ENCODE results near the gene GNPDA1.

GNPDA1 gene

DNA sequence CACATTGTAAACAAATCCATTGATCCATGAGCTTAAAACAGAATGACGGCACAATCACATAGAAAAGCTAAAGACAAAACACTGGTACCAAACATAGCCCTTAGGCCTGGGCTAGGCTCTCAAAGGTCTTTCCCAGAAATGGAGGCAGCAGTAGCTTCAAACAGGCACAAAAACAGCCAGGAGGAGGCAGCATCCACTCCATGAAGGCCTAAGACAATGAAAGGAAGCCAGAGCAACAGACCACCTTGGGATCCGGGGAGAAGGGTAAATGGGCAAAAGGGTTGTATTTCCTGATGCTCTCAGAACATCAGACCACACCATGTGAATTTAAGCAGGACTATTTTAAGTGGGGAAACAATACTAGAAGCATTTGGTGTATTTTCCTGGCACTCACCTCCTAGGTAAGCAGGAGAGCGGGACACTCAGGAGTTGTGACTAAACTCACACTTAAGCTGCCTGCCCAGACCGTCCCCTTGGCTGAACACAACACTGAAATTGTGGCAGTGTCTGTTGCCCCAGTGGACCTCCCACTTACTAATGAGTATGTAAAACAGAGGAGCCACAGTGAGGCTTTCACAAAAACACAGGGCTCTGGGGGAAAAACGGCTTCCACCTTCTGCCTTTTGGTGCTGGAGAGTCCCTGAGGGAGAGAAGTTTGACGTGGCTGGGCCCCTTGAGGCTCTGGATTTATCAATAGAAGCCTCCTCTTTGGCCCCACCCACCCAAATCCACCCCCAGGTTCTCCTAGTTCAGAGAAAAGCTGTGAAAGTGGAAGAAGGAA is 11.9 kb downstream of the GNPDA1 start:
- Mint-ChIP-seq H3K27ac (no peak overlapping the region), H3K36me3 (ENCODE audit: low read depth) (peaks cover 67% of the 10 kb centered on the region), H3K4me3 (no peak overlapping the region), H3K4me1 (no peaks in the 10 kb centered on the region), H3K27me3 (ENCODE audit: low read depth) (no peaks in the 10 kb centered on the region), H3K9me3 (no peaks in the 10 kb centered on the region)
- TF ChIP-seq, protein P1, sequence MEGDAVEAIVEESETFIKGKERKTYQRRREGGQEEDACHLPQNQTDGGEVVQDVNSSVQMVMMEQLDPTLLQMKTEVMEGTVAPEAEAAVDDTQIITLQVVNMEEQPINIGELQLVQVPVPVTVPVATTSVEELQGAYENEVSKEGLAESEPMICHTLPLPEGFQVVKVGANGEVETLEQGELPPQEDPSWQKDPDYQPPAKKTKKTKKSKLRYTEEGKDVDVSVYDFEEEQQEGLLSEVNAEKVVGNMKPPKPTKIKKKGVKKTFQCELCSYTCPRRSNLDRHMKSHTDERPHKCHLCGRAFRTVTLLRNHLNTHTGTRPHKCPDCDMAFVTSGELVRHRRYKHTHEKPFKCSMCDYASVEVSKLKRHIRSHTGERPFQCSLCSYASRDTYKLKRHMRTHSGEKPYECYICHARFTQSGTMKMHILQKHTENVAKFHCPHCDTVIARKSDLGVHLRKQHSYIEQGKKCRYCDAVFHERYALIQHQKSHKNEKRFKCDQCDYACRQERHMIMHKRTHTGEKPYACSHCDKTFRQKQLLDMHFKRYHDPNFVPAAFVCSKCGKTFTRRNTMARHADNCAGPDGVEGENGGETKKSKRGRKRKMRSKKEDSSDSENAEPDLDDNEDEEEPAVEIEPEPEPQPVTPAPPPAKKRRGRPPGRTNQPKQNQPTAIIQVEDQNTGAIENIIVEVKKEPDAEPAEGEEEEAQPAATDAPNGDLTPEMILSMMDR (IDR thresholded peaks at IDR 0.05; ENCODE audit: unreplicated experiment in 3 of 3) = no peak

DNA sequence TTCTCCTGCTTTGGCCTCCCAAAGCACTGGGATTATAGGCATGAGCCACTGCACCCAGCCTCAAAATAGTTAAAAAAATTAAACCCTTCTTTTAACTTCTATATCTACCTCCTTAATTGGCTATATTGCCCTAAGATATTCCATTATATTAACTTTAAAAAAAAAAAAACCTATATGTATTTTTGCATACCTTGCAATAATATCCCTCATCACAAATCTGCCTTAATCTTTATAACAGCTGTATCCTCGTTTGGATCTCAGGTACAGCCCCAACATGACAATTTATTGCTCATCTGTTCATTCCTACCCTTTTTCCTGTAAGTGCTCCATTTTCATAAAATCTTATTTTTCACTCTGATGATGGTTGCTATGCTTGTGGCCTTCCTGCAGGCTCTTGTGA is 12.7 kb downstream of the GNPDA1 start:
- Mint-ChIP-seq H3K27ac (no peak overlapping the region), H3K27me3 (ENCODE audit: low read depth) (no peaks in the 10 kb centered on the region), H3K9me3 (no peaks in the 10 kb centered on the region), H3K4me1 (no peaks in the 10 kb centered on the region), H3K36me3 (ENCODE audit: low read depth) (peaks cover 65% of the 10 kb centered on the region), H3K4me3 (no peak overlapping the region)
- TF ChIP-seq, protein P1 (IDR thresholded peaks at IDR 0.05; ENCODE audit: unreplicated experiment in 3 of 3) = no peak

DNA sequence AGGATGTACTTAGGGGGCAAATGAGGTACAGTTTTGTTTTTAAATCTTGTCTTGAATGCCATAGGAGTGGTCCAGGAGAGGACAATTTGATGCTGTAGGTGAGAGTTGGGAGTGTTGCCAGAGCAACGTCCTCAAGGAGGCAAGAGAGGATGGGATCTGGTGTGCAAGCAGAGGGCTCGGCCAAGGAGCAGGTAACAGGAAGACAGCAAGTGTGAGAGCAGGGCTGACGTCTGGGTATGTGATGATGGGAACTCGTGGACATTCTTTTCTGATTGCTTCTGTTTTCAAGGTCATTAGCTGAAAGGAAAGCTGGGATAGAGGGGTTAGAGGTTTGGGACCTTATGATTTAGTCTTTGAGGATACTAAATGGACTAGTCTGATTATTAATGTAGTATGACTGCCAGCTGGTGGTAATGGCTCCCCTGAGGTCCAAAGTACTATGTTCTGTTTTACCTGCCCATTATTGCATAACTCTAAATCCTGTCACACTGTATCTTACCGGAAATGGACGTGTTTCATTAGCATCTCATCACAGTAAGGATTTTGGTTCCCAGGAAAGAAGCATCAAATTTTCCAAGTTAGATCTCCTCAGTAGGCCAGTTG is 15.4 kb downstream of the GNPDA1 start:
- peaks cover 74% of the 10 kb centered on the region for H3K36me3 Mint-ChIP-seq (ENCODE audit: low read depth)
- no peaks in the 10 kb centered on the region for H3K27me3 Mint-ChIP-seq (ENCODE audit: low read depth)
- TF ChIP-seq, protein P1 (IDR thresholded peaks at IDR 0.05; ENCODE audit: unreplicated experiment in 3 of 3) = no peak
- no peak overlapping the region for H3K27ac Mint-ChIP-seq
- H3K9me3 Mint-ChIP-seq = no peaks in the 10 kb centered on the region
- no peaks in the 10 kb centered on the region for H3K4me1 Mint-ChIP-seq
- no peak overlapping the region for H3K4me3 Mint-ChIP-seq

DNA sequence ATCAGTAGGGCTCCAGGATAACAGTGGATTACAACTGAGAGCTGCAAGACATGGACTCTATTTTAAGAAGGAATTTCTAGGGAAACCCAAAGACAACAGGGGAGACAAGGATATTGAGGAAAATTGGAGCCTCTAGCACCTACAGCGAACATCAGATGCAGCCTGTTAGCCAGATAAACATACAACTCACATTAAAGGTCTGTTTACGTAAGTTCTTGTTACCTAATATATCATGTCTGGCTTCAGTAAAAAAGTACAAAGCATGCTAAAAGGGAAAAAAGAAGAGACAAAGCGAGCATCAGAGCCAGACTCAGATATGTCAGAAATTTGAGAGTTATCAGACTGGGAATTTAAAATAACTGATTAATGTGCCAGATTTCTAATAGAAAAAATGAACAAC is 17.2 kb downstream of the GNPDA1 start:
- Mint-ChIP-seq H3K9me3 (no peaks in the 10 kb centered on the region), H3K27me3 (ENCODE audit: low read depth) (no peaks in the 10 kb centered on the region), H3K36me3 (ENCODE audit: low read depth) (peaks cover 69% of the 10 kb centered on the region), H3K4me1 (no peaks in the 10 kb centered on the region), H3K4me3 (no peak overlapping the region), H3K27ac (no peak overlapping the region)
- TF ChIP-seq, protein P1 (IDR thresholded peaks at IDR 0.05; ENCODE audit: unreplicated experiment in 3 of 3) = no peak

DNA sequence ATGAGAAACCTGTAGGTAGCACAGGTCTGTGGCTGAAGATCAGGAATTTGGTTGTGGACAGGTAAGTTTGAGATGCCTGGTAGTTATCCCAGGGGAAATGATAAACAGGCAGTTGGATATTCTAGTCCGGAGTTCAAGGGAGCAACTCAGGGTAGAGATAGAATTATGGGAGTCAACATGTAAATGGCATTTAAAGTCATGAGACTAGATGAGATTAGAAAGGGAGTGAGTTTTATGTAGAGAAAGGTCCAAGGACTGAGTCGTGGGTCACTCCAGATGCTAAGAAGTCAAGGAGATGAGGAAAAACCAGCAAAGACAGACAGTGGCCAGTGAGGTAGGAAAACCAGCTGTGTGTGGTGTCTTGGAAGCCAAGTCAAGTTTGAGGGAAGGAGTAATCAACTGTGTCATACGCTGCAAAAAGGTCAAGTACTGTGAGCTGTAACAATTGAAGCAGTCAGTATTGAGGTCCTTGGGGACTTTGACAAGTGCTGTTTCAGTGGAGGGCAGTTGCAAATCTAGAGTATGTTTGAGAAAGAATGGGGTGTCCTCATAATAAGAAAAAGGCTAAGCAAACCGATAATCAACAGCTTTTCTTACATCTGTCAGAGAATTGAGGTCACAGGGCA is 18.2 kb downstream of the GNPDA1 start:
- H3K9me3 Mint-ChIP-seq = no peaks in the 10 kb centered on the region
- H3K4me1 Mint-ChIP-seq = no peaks in the 10 kb centered on the region
- TF ChIP-seq, protein P1 (IDR thresholded peaks at IDR 0.05; ENCODE audit: unreplicated experiment in 3 of 3) = no peak
- H3K27me3 Mint-ChIP-seq (ENCODE audit: low read depth) = no peaks in the 10 kb centered on the region
- no peak overlapping the region for H3K27ac Mint-ChIP-seq
- peaks cover 60% of the 10 kb centered on the region for H3K36me3 Mint-ChIP-seq (ENCODE audit: low read depth)
- no peak overlapping the region for H3K4me3 Mint-ChIP-seq

All from nephron (organoid).